Measurements from ENCODE around the gene BCOR.

DNA sequence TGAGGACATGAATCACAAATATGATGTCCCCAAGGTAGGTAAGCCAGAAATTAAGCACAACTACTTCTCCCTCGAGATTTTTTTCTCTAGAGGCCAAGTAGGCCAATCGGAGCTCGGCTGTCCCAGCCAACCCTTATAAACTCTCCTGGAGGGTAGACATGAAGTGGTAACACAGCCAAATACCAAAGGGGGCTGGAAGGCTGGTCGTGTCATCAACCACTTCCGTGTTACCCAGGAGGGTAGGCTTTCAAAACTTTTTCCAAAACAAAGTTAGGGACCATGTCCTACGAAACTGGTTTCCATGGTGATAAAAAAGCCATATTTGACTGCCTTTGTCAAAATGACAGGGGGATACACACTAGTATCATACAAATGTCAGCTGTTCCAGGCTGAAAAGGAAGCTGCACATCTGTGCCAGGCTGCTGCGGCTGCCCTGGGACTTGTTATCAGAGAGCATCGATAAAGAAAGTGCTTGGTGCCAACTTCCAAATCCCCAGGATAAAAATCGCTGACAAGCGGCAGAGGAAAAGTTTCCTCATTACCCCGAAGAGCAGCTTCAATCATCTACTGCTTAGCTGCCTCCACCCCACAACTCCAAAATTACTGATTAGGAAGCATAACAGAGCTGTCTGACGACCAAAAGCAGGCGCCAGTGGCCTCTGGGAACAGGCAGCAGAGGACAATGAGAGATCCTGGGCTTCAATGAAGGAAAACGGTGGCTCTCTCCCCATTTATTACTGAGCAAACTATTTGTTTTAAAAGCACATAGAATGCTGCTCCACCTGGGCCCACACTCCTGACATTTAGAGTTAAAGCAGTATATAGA is 20.8 kb downstream of the BCOR start:
- TF ChIP-seq, protein P1, sequence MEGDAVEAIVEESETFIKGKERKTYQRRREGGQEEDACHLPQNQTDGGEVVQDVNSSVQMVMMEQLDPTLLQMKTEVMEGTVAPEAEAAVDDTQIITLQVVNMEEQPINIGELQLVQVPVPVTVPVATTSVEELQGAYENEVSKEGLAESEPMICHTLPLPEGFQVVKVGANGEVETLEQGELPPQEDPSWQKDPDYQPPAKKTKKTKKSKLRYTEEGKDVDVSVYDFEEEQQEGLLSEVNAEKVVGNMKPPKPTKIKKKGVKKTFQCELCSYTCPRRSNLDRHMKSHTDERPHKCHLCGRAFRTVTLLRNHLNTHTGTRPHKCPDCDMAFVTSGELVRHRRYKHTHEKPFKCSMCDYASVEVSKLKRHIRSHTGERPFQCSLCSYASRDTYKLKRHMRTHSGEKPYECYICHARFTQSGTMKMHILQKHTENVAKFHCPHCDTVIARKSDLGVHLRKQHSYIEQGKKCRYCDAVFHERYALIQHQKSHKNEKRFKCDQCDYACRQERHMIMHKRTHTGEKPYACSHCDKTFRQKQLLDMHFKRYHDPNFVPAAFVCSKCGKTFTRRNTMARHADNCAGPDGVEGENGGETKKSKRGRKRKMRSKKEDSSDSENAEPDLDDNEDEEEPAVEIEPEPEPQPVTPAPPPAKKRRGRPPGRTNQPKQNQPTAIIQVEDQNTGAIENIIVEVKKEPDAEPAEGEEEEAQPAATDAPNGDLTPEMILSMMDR (IDR thresholded peaks at IDR 0.05): no peak
- no peak for TF ChIP-seq POLR2A (IDR thresholded peaks at IDR 0.05)

Measured in heart left ventricle (tissue), 13 donors.